ENCODE data around the gene DIDO1.

- TF ChIP-seq FOXP4 (CRISPR knock-in tag; IDR thresholded peaks at IDR 0.05; ENCODE audit: borderline replicate concordance) (no peak), MXI1 (IDR thresholded peaks at IDR 0.05; ENCODE audit: low read depth, low read length) (no peak), STAT6 (CRISPR knock-in tag; IDR thresholded peaks at IDR 0.05) (no peak), BDP1 (IDR thresholded peaks at IDR 0.05; ENCODE audit: insufficient read depth, insufficient read length) (no peak), ZNF639 (CRISPR knock-in tag; conservative IDR thresholded peaks at IDR 0.05 in 1 of 2, IDR thresholded peaks at IDR 0.05 in 1 of 2) (no peak), POLR2AphosphoS2 (IDR thresholded peaks at IDR 0.05; ENCODE audit: low read length) (no peak), HOMEZ (CRISPR knock-in tag; IDR thresholded peaks at IDR 0.05) (no peak), POLR2A (conservative IDR thresholded peaks at IDR 0.05) (no peak), CTCF (IDR thresholded peaks at IDR 0.05 in 2 of 3, conservative IDR thresholded peaks at IDR 0.05 in 1 of 3; ENCODE audit: insufficient read depth in 2 of 3, low read depth in 1 of 3, low read length in 3 of 3) (no peak), FOXM1 (IDR thresholded peaks at IDR 0.05; ENCODE audit: low read depth) (no peak), FOXM1 (CRISPR knock-in tag; IDR thresholded peaks at IDR 0.05; ENCODE audit: low read depth) (no peak), CHD2 (IDR thresholded peaks at IDR 0.05; ENCODE audit: low read depth, low read length) (no peak), DDX20 (tag; IDR thresholded peaks at IDR 0.05; ENCODE audit: low read depth) (no peak), REST (IDR thresholded peaks at IDR 0.05; ENCODE audit: borderline replicate concordance) (no peak), REST (CRISPR knock-in tag; IDR thresholded peaks at IDR 0.05; ENCODE audit: low read depth) (no peak), SMARCA5 (IDR thresholded peaks at IDR 0.05) (no peak)
Measured at GRCh38 chr20:62947532-62948300, 21.4 kb upstream of the DIDO1 start.

Data from K562 (cell line).